ENCODE results near the gene NCK1. TPM values are rescaled to one million over a fixed set of nuclear protein-coding genes. Genes with fewer than 3 reads are reported as not detected.
"Not testable (repeated sequence)": the region's sequence is repeated elsewhere in the genome, so short reads cannot be mapped to it uniquely, and the experiment has no call there.

The NCK1 gene
- polyA plus RNA-seq, 1 donor: 23.3 TPM

- Histone ChIP-seq H3K27ac (ENCODE audit: low read length) (no peak overlapping the region), H3K27me3 (ENCODE audit: control insufficient read depth, insufficient read depth, low read length) (no peaks in the 10 kb centered on the region), H3K4me1 (ENCODE audit: control insufficient read depth, insufficient read depth, low read length) (peaks cover 6% of the 10 kb centered on the region), H3K36me3 (ENCODE audit: control insufficient read depth, insufficient read depth, low read length) (no peaks in the 10 kb centered on the region), H3K4me3 (ENCODE audit: low read length) (no peak overlapping the region), H3K9me3 (ENCODE audit: control insufficient read depth, low read depth, low read length) (peaks cover 11% of the 10 kb centered on the region)
- DNase-seq: no peak
Observed at GRCh38 chr3:136979204-136979603, 117.2 kb downstream of the NCK1 start.

- H3K36me3 ChIP-seq (ENCODE audit: control insufficient read depth, insufficient read depth, low read length): no peaks in the 10 kb centered on the region
- DNase-seq: no peak
- no CpG with 5 or more reads among the region's 3 CpGs for WGBS (ENCODE audit: insufficient coverage, low lambda C conversion rate)
- peaks cover 9% of the 10 kb centered on the region for H3K4me1 ChIP-seq (ENCODE audit: control insufficient read depth, insufficient read depth, low read length)
- H3K27me3 ChIP-seq (ENCODE audit: control insufficient read depth, insufficient read depth, low read length): no peaks in the 10 kb centered on the region
- no peak overlapping the region for H3K27ac ChIP-seq (ENCODE audit: low read length)
- H3K4me3 ChIP-seq (ENCODE audit: low read length): no peak overlapping the region
- peaks cover 10% of the 10 kb centered on the region for H3K9me3 ChIP-seq (ENCODE audit: control insufficient read depth, low read depth, low read length)
Observed at GRCh38 chr3:136979684-136980083, 117.7 kb downstream of the NCK1 start.

GRCh38 chr3:136982033-136982432 lies 120.0 kb downstream of the NCK1 start:
- no peaks in the 10 kb centered on the region for H3K36me3 ChIP-seq (ENCODE audit: control insufficient read depth, insufficient read depth, low read length)
- H3K9me3 ChIP-seq (ENCODE audit: control insufficient read depth, low read depth, low read length): no peaks in the 10 kb centered on the region
- no CpG with 5 or more reads among the region's 5 CpGs for WGBS (ENCODE audit: insufficient coverage, low lambda C conversion rate)
- no peaks in the 10 kb centered on the region for H3K27me3 ChIP-seq (ENCODE audit: control insufficient read depth, insufficient read depth, low read length)
- H3K4me1 ChIP-seq (ENCODE audit: control insufficient read depth, insufficient read depth, low read length): peaks cover 15% of the 10 kb centered on the region
- no peak overlapping the region for H3K4me3 ChIP-seq (ENCODE audit: low read length)
- DNase-seq: no peak
- H3K27ac ChIP-seq (ENCODE audit: low read length): peak overlapping the region; percentile 56

- H3K4me1 ChIP-seq (ENCODE audit: control insufficient read depth, insufficient read depth, low read length): peaks cover 15% of the 10 kb centered on the region
- peaks cover 3% of the 10 kb centered on the region for H3K9me3 ChIP-seq (ENCODE audit: control insufficient read depth, low read depth, low read length)
- H3K4me3 ChIP-seq (ENCODE audit: low read length): no peak overlapping the region
- no peaks in the 10 kb centered on the region for H3K27me3 ChIP-seq (ENCODE audit: control insufficient read depth, insufficient read depth, low read length)
- peak overlapping the region; percentile 56 for H3K27ac ChIP-seq (ENCODE audit: low read length)
- WGBS (ENCODE audit: insufficient coverage, low lambda C conversion rate): no CpG with 5 or more reads among the region's 4 CpGs
- no peaks in the 10 kb centered on the region for H3K36me3 ChIP-seq (ENCODE audit: control insufficient read depth, insufficient read depth, low read length)
- peak; percentile 64 to 68 for DNase-seq
Observed at GRCh38 chr3:136982520-136983138, 120.6 kb downstream of the NCK1 start.

- no CpG with 5 or more reads among the region's 3 CpGs for WGBS (ENCODE audit: insufficient coverage, low lambda C conversion rate)
- no peak overlapping the region for H3K27ac ChIP-seq (ENCODE audit: low read length)
Observed at GRCh38 chr3:136984837-136985236, 122.8 kb downstream of the NCK1 start.

GRCh38 chr3:136987398-136987980 lies 125.5 kb downstream of the NCK1 start:
- H3K4me1 ChIP-seq (ENCODE audit: control insufficient read depth, insufficient read depth, low read length): peaks cover 18% of the 10 kb centered on the region
- not testable (repeated sequence) for H3K36me3 ChIP-seq (ENCODE audit: control insufficient read depth, insufficient read depth, low read length); H3K27ac ChIP-seq (ENCODE audit: low read length); H3K27me3 ChIP-seq (ENCODE audit: control insufficient read depth, insufficient read depth, low read length); H3K9me3 ChIP-seq (ENCODE audit: control insufficient read depth, low read depth, low read length); H3K4me3 ChIP-seq (ENCODE audit: low read length); DNase-seq
- WGBS (ENCODE audit: insufficient coverage, low lambda C conversion rate): no CpG with 5 or more reads among the region's 39 CpGs

More at GRCh38 chr3:136984837-136985236, 122.8 kb downstream of the NCK1 start:
- H3K36me3 ChIP-seq (ENCODE audit: control insufficient read depth, insufficient read depth, low read length): no peaks in the 10 kb centered on the region
- H3K27me3 ChIP-seq (ENCODE audit: control insufficient read depth, insufficient read depth, low read length): no peaks in the 10 kb centered on the region
- no peak overlapping the region for H3K4me3 ChIP-seq (ENCODE audit: low read length)
- peaks cover 22% of the 10 kb centered on the region for H3K4me1 ChIP-seq (ENCODE audit: control insufficient read depth, insufficient read depth, low read length)
- H3K9me3 ChIP-seq (ENCODE audit: control insufficient read depth, low read depth, low read length): peaks cover 5% of the 10 kb centered on the region
- DNase-seq: peak; percentile 74 to 75

GRCh38 chr3:136988651-136989050 lies 126.6 kb downstream of the NCK1 start:
- Histone ChIP-seq H3K27ac (ENCODE audit: low read length) (no peak overlapping the region), H3K4me1 (ENCODE audit: control insufficient read depth, insufficient read depth, low read length) (peaks cover 18% of the 10 kb centered on the region), H3K9me3 (ENCODE audit: control insufficient read depth, low read depth, low read length) (peaks cover 5% of the 10 kb centered on the region), H3K36me3 (ENCODE audit: control insufficient read depth, insufficient read depth, low read length) (no peaks in the 10 kb centered on the region), H3K4me3 (ENCODE audit: low read length) (no peak overlapping the region), H3K27me3 (ENCODE audit: control insufficient read depth, insufficient read depth, low read length) (no peaks in the 10 kb centered on the region)
- no peak for DNase-seq
- 80% methylated on average over 1 of the region's 2 CpGs for WGBS (ENCODE audit: insufficient coverage, low lambda C conversion rate)

- H3K27me3 ChIP-seq (ENCODE audit: control insufficient read depth, insufficient read depth, low read length): no peaks in the 10 kb centered on the region
- DNase-seq: peak; percentile 62 to 75
- H3K27ac ChIP-seq (ENCODE audit: low read length): peak overlapping the region; percentile 37
- no peaks in the 10 kb centered on the region for H3K36me3 ChIP-seq (ENCODE audit: control insufficient read depth, insufficient read depth, low read length)
- peaks cover 5% of the 10 kb centered on the region for H3K9me3 ChIP-seq (ENCODE audit: control insufficient read depth, low read depth, low read length)
- no CpG with 5 or more reads among the region's 4 CpGs for WGBS (ENCODE audit: insufficient coverage, low lambda C conversion rate)
- peaks cover 13% of the 10 kb centered on the region for H3K4me1 ChIP-seq (ENCODE audit: control insufficient read depth, insufficient read depth, low read length)
- no peak overlapping the region for H3K4me3 ChIP-seq (ENCODE audit: low read length)
Observed at GRCh38 chr3:136989781-136990524, 127.9 kb downstream of the NCK1 start.

- DNase-seq: no peak
- Histone ChIP-seq H3K27ac (ENCODE audit: low read length) (no peak overlapping the region), H3K9me3 (ENCODE audit: control insufficient read depth, low read depth, low read length) (peaks cover 5% of the 10 kb centered on the region), H3K27me3 (ENCODE audit: control insufficient read depth, insufficient read depth, low read length) (no peaks in the 10 kb centered on the region), H3K4me1 (ENCODE audit: control insufficient read depth, insufficient read depth, low read length) (peaks cover 9% of the 10 kb centered on the region), H3K36me3 (ENCODE audit: control insufficient read depth, insufficient read depth, low read length) (no peaks in the 10 kb centered on the region), H3K4me3 (ENCODE audit: low read length) (no peak overlapping the region)
- no CpG with 5 or more reads among the region's 4 CpGs for WGBS (ENCODE audit: insufficient coverage, low lambda C conversion rate)
Observed at GRCh38 chr3:136990826-136991225, 128.8 kb downstream of the NCK1 start.

- Histone ChIP-seq H3K27ac (ENCODE audit: low read length) (no peak overlapping the region), H3K36me3 (ENCODE audit: control insufficient read depth, insufficient read depth, low read length) (no peaks in the 10 kb centered on the region), H3K27me3 (ENCODE audit: control insufficient read depth, insufficient read depth, low read length) (no peaks in the 10 kb centered on the region), H3K4me3 (ENCODE audit: low read length) (no peak overlapping the region), H3K4me1 (ENCODE audit: control insufficient read depth, insufficient read depth, low read length) (peaks cover 9% of the 10 kb centered on the region), H3K9me3 (ENCODE audit: control insufficient read depth, low read depth, low read length) (peaks cover 5% of the 10 kb centered on the region)
- no CpG with 5 or more reads among the region's 2 CpGs for WGBS (ENCODE audit: insufficient coverage, low lambda C conversion rate)
- DNase-seq: no peak
Observed at GRCh38 chr3:136992115-136992514, 130.1 kb downstream of the NCK1 start.

Data from large intestine (tissue), 3 donors.